Heart left ventricle (tissue), 13 donors: Measurements from ENCODE around the gene LRRC1.

Experiments used
- CTCF ChIP-seq, 12 donors: fragments of 200-600 bp; sonication (generic) in 4 of 12; IDR thresholded peaks; one replicate each; pipeline versions ENCODE4 v1.5.0 to v1.8.0; 2018 to 2022; ENCODE audit warnings: antibody characterized with exemption in 12 of 12, mild to moderate bottlenecking in 5 of 12
- POLR2A ChIP-seq, 2 donors: fragments of 450-650 bp; IDR thresholded peaks; one replicate each; pipeline ENCODE4 v1.6.1; 2017; ENCODE audit warnings: antibody characterized with exemption in 2 of 2, mild to moderate bottlenecking in 2 of 2, moderate library complexity in 2 of 2
- donor health status: ischemic (EF 13 %, LVEDD 7.1; RV severe dilation, severe dysfunction).
- donor health status: DM: no; HTN: yes; CAD: no.
- donor health status: DM: no; HTN: no; CAD: no.
- donor health status: ischemic (EF 25% LVEDD 6.9; RV normal size, moderate dysfunction).
- donor health status: ischemic (EF 25% LVEDD 5.7; RV mildly dilated, moderate dysfunction).
- donor health status: ischemic (EF 35%, LVEDD 5.7; RV mildly dilated, moderate dysfunction).
- donor health status: nonischemic (EF 11% LVEDD 7.7; RV severe dilation, severe dysfunction).
- donor health status: DM: yes; HTN: yes; CAD: no.
- donor health status: PGD.
- donor health status: ischemic (EF 29% LVEDD 5.4; RV normal size, mild dysfunction).
- donor health status: nonischemic (EF 23%, LVEDD 6.1; RV moderate dilation, normal function).

- TF ChIP-seq CTCF (IDR thresholded peaks at IDR 0.05) (no peak), POLR2A (IDR thresholded peaks at IDR 0.05) (no peak)
Measured at GRCh38 chr6:53924277-53924676, 129.5 kb downstream of the LRRC1 start.
